GM18505 (cell line): ENCODE measurements around the gene CCDC136.

Source experiments
- ATAC-seq: cut with Tn5 transposase; IDR thresholded peaks from one replicate; pipeline ENCODE4 v1.9.1; 2021; ENCODE audit not compliant: unreplicated experiment
- POLR2A ChIP-seq: IDR thresholded peaks from 4 replicates; pipeline ENCODE4 v1.6.1; 2011; ENCODE audit warnings: borderline replicate concordance; ENCODE audit not compliant: insufficient read depth, insufficient read length; ENCODE audit errors: extremely low read depth

Gene CCDC136

DNA sequence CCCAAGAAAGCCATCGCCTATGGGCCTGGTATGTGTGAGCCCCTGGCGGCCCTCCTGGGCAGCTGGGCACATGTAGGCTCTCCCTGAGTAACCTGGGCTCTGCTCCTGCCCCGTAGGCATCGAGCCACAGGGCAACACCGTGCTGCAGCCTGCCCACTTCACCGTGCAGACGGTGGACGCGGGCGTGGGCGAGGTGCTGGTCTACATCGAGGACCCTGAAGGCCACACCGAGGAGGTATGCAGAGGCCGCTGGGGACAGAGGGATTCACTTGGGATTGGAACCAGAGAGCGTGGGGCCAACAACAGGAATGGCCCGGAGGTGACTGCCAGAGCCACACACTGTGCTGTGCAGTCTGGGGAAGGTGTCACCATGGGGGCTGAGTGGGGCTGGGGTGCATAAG is 45.8 kb downstream of the CCDC136 start:
- ATAC-seq, result no peak
- no peak for TF ChIP-seq POLR2A

DNA sequence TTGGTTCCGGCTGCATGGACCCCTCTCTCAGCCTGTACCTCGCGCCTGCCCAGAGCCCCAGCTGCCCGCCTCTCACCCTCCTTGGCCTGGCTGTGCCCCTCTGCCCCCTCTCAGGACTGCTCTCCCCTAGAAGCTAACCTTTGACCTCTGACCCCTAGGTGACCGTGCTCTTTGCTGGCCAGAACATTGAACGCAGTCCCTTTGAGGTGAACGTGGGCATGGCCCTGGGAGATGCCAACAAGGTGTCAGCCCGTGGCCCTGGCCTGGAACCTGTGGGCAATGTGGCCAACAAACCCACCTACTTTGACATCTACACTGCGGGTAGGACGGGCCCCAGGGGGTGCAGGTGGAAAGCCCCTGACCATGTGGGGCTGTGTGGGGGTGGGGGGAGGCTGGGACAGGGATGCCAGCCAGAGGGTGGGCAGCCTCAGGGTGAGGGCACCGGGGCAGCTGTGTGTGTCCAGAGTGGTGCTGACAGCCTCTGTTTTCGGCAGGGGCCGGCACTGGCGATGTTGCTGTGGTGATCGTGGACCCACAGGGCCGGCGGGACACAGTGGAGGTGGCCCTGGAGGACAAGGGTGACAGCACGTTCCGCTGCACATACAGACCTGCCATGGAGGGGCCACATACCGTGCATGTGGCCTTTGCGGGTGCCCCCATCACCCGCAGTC is 46.5 kb downstream of the CCDC136 start:
- TF ChIP-seq POLR2A, result no peak
- ATAC-seq, result no peak

DNA sequence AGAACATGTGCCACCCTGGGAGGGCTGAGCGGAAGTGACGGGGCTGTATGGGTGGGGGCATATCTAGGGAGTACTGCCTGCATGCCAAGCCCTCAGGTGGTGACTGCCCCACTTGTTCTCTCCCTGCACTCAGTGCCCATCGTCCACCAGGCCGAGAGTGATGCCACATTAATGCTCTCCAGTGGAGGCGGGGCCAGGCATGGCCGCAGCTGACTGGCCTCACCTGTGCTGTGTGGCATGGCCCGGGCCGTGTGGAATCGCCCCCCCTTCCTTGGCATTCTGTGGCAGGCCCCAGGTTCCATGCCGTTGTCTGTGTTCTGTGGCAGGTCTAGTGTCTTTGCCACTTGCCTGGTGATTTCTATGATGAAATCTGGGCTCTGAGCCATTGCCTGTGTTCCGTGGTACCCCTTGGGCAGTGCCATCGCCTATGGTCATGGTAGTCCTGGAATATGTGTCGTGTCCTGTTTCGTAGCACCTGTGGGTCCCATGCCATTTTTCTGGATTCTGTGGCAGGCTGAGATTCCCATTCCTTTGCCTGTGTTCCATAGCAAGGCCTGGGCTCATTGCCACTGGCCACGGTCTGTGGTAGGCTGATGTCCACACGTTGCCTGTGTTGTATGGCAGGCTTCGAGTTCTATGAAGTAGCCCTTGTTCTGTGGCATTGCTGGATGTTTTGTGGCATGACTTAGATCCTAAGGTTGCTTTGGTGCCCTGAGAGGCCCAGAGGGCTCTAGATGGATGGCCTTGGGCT is 47.4 kb downstream of the CCDC136 start:
- no peak for TF ChIP-seq POLR2A
- no peak for ATAC-seq

DNA sequence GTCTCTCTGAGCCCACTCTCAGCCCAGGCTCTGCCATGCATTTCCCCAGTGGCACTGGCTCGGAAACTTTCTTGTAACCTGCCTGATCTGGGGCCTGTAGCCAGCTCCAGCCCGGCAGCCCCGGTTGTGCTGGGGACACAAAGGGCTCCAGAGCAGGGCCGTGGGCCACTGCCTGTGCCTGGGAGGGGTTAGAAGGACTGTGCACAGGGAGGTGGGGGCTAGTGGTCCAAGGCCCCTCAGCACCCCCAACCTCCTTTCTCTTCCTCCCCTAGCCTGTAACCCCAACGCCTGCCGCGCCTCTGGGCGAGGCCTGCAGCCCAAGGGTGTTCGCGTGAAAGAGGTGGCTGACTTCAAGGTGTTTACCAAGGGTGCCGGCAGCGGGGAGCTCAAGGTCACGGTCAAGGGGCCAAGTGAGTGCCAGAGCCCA is 48.0 kb downstream of the CCDC136 start:
- TF ChIP-seq POLR2A, result no peak
- no peak for ATAC-seq

DNA sequence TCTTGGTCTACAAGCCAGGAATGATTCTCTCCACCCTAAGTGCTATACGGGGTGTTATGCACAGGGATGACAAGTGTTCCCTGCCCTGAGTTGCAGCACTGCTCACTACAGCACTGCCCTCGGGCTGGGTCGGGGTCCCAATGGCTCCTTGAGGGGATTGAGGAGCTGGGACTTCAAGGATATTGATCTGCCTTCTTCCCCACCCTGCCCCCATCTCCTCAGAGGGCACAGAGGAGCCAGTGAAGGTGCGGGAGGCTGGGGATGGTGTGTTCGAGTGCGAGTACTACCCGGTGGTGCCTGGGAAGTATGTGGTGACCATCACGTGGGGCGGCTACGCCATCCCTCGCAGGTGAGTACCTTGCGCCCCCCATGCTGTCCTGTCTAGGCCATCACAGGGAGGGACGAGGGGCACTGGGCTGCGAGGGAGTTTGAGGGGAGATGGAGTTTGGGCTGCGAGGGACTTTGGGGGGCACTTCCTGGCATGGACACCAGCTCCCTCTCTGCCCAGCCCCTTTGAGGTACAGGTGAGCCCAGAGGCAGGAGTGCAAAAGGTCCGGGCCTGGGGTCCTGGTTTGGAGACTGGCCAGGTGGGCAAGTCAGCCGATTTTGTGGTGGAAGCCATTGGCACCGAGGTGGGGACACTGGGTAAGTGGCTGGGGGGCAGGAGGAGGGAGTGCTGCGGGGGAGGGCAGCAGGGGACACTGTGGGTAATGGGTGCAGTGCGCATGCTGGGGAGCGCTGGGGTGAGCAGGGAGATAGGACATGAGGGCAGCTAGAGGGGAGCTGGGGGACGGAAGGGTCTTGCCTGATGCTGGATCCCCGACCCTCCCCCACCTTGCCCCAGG is 48.8 kb downstream of the CCDC136 start:
- TF ChIP-seq POLR2A, result no peak
- no peak for ATAC-seq

DNA sequence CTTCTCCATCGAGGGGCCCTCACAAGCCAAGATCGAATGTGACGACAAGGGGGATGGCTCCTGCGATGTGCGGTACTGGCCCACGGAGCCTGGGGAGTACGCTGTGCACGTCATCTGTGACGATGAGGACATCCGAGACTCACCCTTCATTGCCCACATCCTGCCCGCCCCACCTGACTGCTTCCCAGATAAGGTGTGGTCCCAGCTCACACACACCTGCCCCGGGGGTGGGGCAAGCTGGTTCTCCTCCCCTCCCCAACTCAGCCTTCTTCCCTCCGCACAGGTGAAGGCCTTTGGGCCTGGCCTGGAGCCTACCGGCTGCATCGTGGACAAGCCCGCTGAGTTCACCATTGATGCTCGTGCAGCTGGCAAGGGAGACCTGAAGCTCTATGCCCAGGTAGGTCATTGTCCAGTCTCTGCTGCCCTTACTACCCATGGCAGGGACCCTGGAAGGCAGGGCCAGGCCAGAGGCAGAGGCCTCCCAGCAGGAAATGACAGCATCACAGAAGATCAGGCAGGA is 49.5 kb downstream of the CCDC136 start:
- no peak for ATAC-seq
- no peak for TF ChIP-seq POLR2A

DNA sequence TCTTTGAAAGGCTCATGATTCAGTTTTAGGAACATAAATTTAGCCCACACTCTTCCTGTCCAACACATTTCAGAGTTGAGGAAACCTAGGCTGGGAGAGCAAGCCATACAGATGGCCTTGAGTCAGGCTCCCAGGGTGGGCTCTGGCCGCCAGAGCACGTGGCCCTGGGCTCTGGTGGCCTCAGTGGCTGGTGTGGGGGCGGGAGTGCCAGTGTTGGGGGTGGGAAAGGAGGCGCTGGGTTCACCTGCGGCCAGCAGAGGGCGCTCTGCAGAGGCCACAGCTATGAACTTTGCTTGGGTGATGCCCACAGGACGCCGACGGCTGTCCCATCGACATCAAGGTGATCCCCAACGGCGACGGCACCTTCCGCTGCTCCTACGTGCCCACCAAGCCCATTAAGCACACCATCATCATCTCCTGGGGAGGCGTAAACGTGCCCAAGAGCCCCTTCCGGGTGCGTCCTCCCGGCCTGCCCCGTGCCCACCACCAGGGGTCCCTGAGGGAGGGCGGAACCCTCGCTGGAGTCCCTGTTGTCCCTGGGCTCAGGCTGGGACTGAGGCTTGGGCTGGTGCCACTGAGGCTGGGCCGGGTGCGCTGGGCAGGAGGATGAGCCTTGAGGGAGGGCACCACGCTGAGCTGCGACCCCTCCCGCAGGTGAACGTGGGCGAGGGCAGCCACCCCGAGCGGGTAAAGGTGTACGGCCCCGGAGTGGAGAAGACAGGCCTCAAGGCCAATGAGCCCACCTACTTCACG is 50.3 kb downstream of the CCDC136 start:
- ATAC-seq, result no peak
- TF ChIP-seq POLR2A, result no peak

DNA sequence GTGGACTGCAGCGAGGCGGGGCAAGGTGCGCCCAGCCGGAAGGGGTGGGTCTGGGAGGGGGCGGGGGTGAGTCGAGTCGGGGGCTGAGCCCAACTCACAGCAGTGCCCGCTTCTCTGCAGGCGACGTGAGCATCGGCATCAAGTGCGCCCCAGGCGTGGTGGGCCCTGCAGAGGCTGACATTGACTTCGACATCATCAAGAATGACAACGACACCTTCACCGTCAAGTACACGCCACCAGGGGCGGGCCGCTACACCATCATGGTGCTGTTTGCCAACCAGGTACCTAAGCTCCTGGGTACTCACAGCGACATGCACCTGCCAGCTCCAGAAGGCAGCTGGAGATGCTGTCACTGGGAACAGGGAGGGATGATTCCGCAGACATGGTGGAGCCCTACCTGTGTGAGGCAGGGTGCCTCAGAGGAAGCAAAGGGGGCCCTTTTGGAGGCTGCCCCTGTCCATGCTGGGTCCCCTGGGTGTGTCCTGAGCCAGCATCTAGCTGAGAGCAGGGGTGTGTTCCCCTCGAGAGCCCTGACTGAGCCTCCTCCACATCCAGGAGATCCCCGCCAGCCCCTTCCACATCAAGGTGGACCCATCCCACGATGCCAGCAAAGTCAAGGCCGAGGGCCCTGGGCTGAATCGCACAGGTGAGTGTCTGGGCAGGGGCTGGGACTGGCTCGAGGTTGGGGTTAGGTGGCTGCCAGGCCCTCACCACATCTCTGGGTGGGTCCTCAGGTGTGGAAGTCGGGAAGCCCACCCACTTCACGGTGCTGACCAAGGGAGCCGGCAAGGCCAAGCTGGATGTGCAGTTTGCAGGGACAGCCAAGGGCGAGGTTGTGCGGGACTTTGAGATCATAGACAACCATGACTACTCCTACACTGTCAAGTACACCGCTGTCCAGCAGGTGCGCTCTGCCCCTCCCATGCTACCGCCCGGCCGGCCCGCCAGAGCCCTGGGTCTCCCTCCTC is 51.2 kb downstream of the CCDC136 start:
- no peak for TF ChIP-seq POLR2A

DNA sequence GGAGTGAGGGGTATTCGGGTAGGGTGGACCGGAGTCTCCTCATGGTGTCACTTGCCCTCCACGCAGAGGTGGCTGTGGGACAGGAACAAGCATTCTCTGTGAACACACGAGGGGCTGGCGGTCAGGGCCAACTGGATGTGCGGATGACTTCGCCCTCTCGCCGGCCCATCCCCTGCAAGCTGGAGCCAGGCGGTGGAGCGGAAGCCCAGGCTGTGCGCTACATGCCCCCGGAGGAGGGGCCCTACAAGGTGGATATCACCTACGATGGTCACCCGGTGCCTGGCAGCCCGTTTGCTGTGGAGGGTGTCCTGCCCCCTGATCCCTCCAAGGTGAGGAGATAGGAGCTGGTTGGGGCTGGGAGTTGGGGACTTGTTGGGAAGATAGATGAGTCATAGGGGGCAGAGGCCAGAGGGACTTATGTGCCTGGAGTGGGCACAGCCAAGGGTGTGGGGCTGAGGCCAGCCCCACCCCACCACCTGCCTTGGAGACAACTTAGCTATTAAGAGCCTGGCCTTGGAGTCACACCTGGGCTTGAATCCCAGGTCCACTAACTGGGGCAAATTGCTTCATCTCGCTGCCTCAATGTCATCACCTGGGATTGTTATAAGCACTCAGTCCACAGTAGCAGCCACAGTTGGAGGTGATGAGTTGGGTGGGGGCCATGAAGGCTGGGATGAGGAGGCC is 52.3 kb downstream of the CCDC136 start:
- ATAC-seq, result no peak
- no peak for TF ChIP-seq POLR2A

More for the DNA sequence above, 51.2 kb downstream of the CCDC136 start:
- ATAC-seq, result no peak

DNA sequence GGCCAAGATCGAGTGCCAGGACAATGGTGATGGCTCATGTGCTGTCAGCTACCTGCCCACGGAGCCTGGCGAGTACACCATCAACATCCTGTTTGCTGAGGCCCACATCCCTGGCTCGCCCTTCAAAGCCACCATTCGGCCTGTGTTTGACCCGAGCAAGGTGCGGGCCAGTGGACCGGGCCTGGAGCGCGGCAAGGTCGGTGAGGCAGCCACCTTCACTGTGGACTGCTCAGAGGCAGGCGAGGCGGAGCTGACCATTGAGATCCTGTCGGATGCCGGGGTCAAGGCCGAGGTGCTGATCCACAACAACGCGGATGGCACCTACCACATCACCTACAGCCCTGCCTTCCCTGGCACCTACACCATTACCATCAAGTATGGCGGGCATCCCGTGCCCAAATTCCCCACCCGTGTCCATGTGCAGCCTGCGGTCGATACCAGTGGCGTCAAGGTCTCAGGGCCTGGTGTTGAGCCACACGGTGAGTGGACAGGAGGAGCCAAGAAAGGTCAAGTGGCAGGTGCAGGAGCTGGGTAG is 53.1 kb downstream of the CCDC136 start:
- ATAC-seq, result no peak
- no peak for TF ChIP-seq POLR2A

DNA sequence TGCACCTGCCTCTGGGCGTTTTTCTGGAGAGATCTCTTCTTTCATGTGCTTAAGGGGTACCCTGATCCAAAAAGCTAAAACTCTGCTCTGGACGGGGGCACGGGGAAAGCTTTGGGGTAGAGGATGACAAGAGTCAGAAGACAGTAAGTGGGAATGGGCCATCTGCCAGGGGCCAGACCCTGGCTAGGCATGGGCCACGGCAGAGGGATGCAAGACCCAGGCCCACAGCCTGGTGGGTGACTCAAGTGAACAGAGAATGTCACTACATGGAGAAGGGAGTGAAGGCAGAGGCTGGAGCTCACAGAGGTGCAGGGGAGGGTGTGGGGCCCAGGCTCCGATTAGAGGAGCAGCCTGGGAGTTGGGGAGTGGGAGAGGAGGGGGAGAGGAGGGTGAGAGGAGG is 53.7 kb downstream of the CCDC136 start:
- no peak for TF ChIP-seq POLR2A
- no peak for ATAC-seq

DNA sequence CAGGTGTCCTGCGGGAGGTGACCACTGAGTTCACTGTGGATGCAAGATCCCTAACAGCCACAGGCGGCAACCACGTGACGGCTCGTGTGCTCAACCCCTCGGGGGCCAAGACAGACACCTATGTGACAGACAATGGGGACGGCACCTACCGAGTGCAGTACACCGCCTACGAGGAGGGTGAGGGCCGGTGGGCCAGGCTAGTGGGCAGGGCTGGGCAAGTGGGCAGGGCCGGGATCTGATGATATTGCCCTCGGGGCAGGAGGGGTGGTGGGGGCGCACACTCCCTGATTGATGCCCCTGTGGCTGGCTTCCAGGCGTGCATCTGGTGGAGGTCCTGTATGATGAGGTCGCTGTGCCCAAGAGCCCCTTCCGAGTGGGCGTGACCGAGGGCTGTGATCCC is 54.2 kb downstream of the CCDC136 start:
- no peak for TF ChIP-seq POLR2A
- no peak for ATAC-seq
